GM19035 (cell line): ENCODE measurements around the gene RAD51D.
"Not testable (repeated sequence)": the region's sequence is repeated elsewhere in the genome, so short reads cannot be mapped to it uniquely, and the experiment has no call there.

Experiments
- ATAC-seq: cut with Tn5 transposase; IDR thresholded peaks from one replicate; pipeline ENCODE4 v1.9.1; 2021; ENCODE audit not compliant: unreplicated experiment

Gene RAD51D

GRCh38 chr17:35142467-35142796 is 22.8 kb upstream of the RAD51D start:
- no peak for ATAC-seq

GRCh38 chr17:35141681-35142466 is 22.2 kb upstream of the RAD51D start, which contains the start of gene NLE1:
NLE1 (minus strand) TSS chr17:35142303; CDS start chr17:35142275, 28 bp downstream.
- peak; percentile 84 for ATAC-seq

GRCh38 chr17:35138218-35138617 is 18.6 kb upstream of the RAD51D start:
- ATAC-seq: no peak

GRCh38 chr17:35135322-35135721 is 15.7 kb upstream of the RAD51D start:
- no peak for ATAC-seq

DNA sequence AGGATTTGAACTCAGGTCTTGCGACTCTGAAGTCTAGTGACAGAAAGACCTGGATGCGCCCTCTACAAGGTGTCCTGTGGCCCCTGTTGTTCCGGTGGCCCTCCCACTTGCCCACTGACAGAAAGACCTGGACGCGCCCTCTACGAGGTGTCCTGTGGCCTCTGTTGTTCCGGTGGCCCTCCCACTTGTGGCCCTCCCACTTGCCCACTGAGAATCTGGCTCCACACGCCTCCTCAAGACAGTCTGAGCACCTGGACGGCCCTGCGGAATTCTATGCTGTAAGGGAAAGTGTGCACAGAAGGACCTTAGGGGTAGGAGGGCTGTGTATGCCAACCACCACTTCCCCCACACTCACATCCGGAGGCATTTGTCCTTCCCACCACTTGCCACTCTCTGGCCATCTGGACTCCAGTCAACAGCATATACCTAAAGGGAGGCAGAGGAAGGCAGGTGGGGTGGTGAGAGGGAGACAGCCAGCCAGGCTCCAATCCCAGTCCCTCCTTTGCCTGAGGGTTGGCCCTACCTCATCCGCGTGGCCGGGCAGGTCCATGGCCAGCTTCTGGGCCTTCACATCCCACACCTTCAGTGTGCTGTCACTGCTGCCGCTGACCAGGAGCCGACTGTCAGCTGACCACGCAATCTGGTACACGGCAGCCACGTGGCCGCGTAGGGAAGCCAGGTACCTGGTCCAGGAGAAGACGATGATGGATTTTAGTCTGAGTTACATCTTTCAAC is 13.3 kb upstream of the RAD51D start:
- no peak for ATAC-seq

- no peak for ATAC-seq
Observed at GRCh38 chr17:35132099-35132498, 12.4 kb upstream of the RAD51D start.

GRCh38 chr17:35130392-35130791 is 10.7 kb upstream of the RAD51D start:
- no peak for ATAC-seq

DNA sequence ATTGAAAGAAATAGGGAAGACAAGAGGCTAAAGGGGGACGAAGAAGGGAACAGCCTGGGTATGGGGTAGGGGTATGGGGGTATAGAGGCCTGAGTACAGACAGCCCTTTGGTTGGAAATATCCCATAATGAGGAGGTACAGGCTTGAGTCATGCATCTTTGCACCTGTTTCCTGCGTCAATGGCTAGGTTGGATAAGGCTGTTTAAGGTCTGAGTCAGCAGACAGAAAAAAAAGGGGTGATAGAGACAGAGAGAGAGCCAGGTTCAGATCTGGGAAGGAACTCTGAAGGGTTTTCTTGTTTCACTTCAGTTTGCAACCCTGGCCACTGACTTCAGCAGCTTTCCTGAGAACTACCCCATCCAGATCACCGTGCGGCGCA is 10.3 kb upstream of the RAD51D start:
- ATAC-seq: no peak

GRCh38 chr17:35129154-35129972 is 9.7 kb upstream of the RAD51D start:
- ATAC-seq: no peak

DNA sequence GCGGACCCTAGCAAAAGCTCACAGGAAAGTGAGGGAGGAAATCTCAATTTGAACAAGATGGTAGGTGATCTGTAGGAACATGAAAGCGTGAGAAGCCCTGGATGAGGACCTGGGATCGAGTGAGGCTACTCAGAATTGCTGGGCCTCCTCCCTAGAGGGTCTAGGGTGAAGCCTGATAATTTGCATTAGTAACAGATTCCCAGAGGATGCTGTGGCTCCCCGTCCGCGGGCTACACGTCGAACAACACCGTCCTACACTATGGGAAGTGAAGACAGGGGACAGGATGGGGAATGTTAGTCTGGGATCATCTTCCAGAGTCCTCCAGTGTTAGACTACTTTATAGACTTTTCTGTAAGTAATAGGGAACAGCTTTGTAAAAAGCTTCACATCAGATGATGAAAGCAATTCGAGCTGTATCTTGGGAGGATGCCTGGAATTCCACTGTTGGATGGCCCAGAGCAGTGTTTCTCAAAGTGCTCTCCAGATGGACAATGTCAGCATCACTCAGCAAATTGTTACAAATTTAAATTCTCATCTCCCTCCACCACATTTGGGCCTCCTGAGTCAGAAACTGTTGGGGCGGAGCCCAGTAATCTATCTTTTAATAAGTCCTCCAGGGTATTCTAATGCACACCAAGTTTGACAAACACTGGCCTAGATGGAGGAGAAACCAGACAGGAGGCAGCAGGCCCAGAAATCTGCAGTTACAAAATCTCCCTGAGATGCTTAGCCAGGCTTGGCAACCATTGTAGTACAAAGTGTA is 8.3 kb upstream of the RAD51D start:
- no peak for ATAC-seq

GRCh38 chr17:35121315-35121714 is 1.7 kb upstream of the RAD51D start, which contains the start of gene FNDC8:
FNDC8 (plus strand) TSS chr17:35121615; CDS start chr17:35121694, 79 bp downstream.
- ATAC-seq: no peak

DNA sequence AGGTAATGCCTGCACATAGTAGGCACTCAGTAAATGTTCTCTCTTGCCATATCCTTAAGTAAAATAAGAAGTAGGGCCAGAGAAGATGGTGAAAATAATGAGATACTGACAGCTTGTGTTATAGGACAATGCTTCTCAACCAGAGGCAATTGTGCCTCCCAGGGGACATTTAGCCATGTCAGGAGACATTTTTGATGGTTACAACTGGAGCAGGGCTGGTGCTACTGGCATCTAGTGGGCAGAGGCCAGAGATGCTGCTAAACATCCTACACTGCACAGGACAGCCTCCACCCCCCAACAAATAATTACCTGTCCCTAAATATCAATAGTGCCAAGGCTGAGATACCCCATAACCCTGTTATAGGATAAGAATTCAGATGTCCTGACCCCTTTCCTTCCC is 1.7 kb downstream of the RAD51D start:
- ATAC-seq: no peak

GRCh38 chr17:35116845-35117244 is 2.8 kb downstream of the RAD51D start:
- no peak for ATAC-seq

GRCh38 chr17:35110791-35111190 is 8.9 kb downstream of the RAD51D start:
- not testable (repeated sequence) for ATAC-seq

DNA sequence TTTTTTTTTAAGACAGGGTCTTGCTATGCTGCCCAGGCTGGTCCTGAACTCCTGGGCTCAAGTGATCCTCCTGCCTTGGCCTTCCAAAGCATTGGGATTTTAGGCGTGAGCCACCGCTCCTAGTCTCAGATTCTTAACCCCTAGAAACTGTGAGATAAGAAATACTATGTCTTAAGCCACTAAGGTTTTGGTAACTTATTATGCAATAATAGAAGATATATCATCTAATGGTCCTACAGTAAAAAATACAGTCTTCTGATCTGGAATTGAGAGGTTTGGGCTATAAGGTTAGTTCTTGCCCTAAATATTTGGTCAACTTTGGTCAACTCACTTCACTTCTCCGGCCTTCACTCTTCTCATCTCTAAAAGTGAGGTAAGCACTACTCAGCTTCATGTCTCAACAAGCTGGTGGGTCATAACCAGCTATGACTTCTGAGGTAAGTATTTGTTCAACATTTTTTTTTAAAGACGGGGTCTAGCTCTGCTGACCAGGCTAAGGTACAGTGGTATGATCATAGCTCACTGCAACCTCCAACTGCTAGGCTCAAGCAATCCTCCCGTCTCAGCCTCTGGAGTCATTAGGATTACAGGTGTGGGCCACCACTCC is 14.7 kb downstream of the RAD51D start:
- ATAC-seq: no peak

GRCh38 chr17:35103271-35103670 is 16.4 kb downstream of the RAD51D start:
- ATAC-seq: no peak

GRCh38 chr17:35101725-35102124 is 17.9 kb downstream of the RAD51D start:
- ATAC-seq: no peak

GRCh38 chr17:35101036-35101435 is 18.6 kb downstream of the RAD51D start:
- no peak for ATAC-seq

GRCh38 chr17:35099908-35100307 is 19.8 kb downstream of the RAD51D start:
- ATAC-seq: no peak

DNA sequence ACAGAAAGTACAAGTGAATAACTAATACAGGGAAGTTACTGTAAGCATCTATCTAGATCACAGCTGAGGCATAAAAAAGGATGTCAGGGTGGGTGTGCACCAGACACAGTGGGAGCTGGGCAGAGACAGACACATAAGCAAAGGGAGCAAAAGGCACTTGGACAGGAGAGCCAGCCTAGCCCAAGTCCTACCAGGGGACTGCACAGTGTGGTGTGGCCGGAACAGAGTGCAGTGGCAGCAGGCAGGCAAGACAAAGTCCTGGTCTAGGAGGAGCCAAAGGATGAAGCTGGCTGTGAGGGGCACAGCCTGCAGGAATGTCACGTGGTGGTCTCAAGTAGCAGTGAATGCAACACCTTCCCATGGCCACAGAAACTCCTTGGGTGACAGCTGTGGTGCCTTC is 21.9 kb downstream of the RAD51D start:
- ATAC-seq: no peak
